T-helper 1 cell treated with Interleukin-12 subunit alpha and Interleukin-12 subunit beta and Interleukin-4 antibody, amounts not matched to agents 30 μg/mL and 1 μg/mL, for 36 hours (primary cell): ENCODE data around the gene ICAM3.

Source experiments
- H3K27ac Mint-ChIP-seq: one replicate; pipeline ENCODE4 v1.8.0; 2021; ENCODE audit warnings: mild to moderate bottlenecking, mixed read lengths
- H3K27me3 Mint-ChIP-seq: one replicate; pipeline ENCODE4 v1.8.0; 2021; ENCODE audit warnings: low read depth, mixed read lengths
- H3K36me3 Mint-ChIP-seq: one replicate; pipeline ENCODE4 v1.8.0; 2021; ENCODE audit warnings: low read depth, mixed read lengths
- H3K4me1 Mint-ChIP-seq: one replicate; pipeline ENCODE4 v1.8.0; 2021; ENCODE audit warnings: low read depth, mixed read lengths
- H3K4me3 Mint-ChIP-seq: one replicate; pipeline ENCODE4 v1.8.0; 2021; ENCODE audit warnings: mild to moderate bottlenecking, moderate library complexity, mixed read lengths
- H3K9me3 Mint-ChIP-seq: one replicate; pipeline ENCODE4 v1.8.0; 2021; ENCODE audit warnings: mixed read lengths

Gene ICAM3

GRCh38 chr19:10284065-10284959, 55.1 kb downstream of the ICAM3 start:
- H3K27me3 Mint-ChIP-seq = peaks cover 18% of the 10 kb centered on the region
- no peak overlapping the region for H3K27ac Mint-ChIP-seq
- H3K4me1 Mint-ChIP-seq = peaks cover 39% of the 10 kb centered on the region
- H3K36me3 Mint-ChIP-seq = peaks cover 37% of the 10 kb centered on the region
- H3K4me3 Mint-ChIP-seq = no peak overlapping the region
- H3K9me3 Mint-ChIP-seq = no peaks in the 10 kb centered on the region
